HEK293 (cell line): ENCODE results near the gene SIDT2.
A peak's percentile ranks its signal among the peaks of the same experiment; 100 is the strongest.

ENCODE experiments used
- CTCF ChIA-PET: fragments of 350-600 bp; formaldehyde crosslinking; extraction: SDS; loops from one replicate; lab custom pipeline; 2021; ENCODE audit warnings: antibody characterized with exemption; lab: Yijun Ruan, JAX
- POLR2A ChIA-PET: fragments of 300-600 bp; formaldehyde crosslinking; extraction: SDS; loops from one replicate; lab custom pipeline; 2020; ENCODE audit warnings: antibody characterized with exemption, inconsistent platforms; lab: Yijun Ruan, JAX
- H3K27ac ChIP-seq: fragments of 200-500 bp; sonication (Bioruptor generic); 2 replicates; pipeline ENCODE4 v1.5.1; 2014; ENCODE audit warnings: low read depth, low read length, control low read depth, inconsistent platforms; ENCODE audit errors: extremely low read depth
- H3K36me3 ChIP-seq, 2 experiments: fragments of 200-500 bp in 1 of 2; sonication (Bioruptor generic) in 1 of 2; 1 replicate in 1 of 2; 2 replicates in 1 of 2; pipeline ENCODE4 v1.5.1; 2014 to 2017; ENCODE audit warnings: inconsistent platforms in 2 of 2, low read length in 2 of 2; ENCODE audit not compliant: control insufficient read depth in 2 of 2, insufficient read depth in 1 of 2
- H3K4me1 ChIP-seq: fragments of 200-500 bp; sonication (Bioruptor generic); 2 replicates; pipeline ENCODE4 v1.5.1; 2014; ENCODE audit warnings: mild to moderate bottlenecking, low read length, inconsistent platforms; ENCODE audit not compliant: control insufficient read depth, insufficient read depth
- H3K4me3 ChIP-seq: 2 replicates; pipeline ENCODE4 v1.5.1; 2011; ENCODE audit warnings: low read depth, mild to moderate bottlenecking, control low read depth, low read length, moderate library complexity
- H3K9me3 ChIP-seq: fragments of 200-500 bp; sonication (Bioruptor generic); 2 replicates; pipeline ENCODE4 v1.5.1; 2014; ENCODE audit warnings: low read depth, low read length, inconsistent platforms; ENCODE audit not compliant: control insufficient read depth, insufficient read depth
- AEBP2 ChIP-seq: fragments of 450-650 bp; formaldehyde crosslinking; IDR thresholded peaks from 2 replicates; pipeline ENCODE4 v1.5.1; 2016; ENCODE audit warnings: missing biosample characterization, missing genetic modification characterization, borderline replicate concordance
- BCL6B ChIP-seq: fragments of 450-650 bp; formaldehyde crosslinking; IDR thresholded peaks from 2 replicates; pipeline ENCODE4 v1.5.1; 2017; ENCODE audit warnings: missing biosample characterization, missing genetic modification characterization
- EGR2 ChIP-seq: fragments of 450-650 bp; formaldehyde crosslinking; IDR thresholded peaks from 2 replicates; pipeline ENCODE4 v1.5.1; 2016; ENCODE audit warnings: low read depth, missing biosample characterization, missing genetic modification characterization
- GLIS1 ChIP-seq: fragments of 450-650 bp; formaldehyde crosslinking; IDR thresholded peaks from 2 replicates; pipeline ENCODE4 v1.5.1; 2016; ENCODE audit warnings: missing biosample characterization, missing genetic modification characterization
- KLF16 ChIP-seq: fragments of 450-650 bp; formaldehyde crosslinking; IDR thresholded peaks from 2 replicates; pipeline ENCODE4 v1.5.1; 2017; ENCODE audit warnings: missing biosample characterization, missing genetic modification characterization
- PRDM1 ChIP-seq: fragments of 450-650 bp; formaldehyde crosslinking; IDR thresholded peaks from 2 replicates; pipeline ENCODE4; 2016; ENCODE audit warnings: missing biosample characterization, missing genetic modification characterization
- SP2 ChIP-seq: fragments of 450-650 bp; formaldehyde crosslinking; IDR thresholded peaks from 2 replicates; pipeline ENCODE4 v1.5.1; 2016; ENCODE audit warnings: missing biosample characterization, missing genetic modification characterization
- SP3 ChIP-seq: fragments of 450-650 bp; formaldehyde crosslinking; IDR thresholded peaks from 2 replicates; pipeline ENCODE4 v1.5.1; 2016; ENCODE audit warnings: missing biosample characterization, missing genetic modification characterization
- WT1 ChIP-seq: fragments of 450-650 bp; formaldehyde crosslinking; IDR thresholded peaks from 2 replicates; pipeline ENCODE4 v1.5.1; 2016; ENCODE audit warnings: missing biosample characterization, missing genetic modification characterization
- ZBTB17 ChIP-seq: fragments of 450-650 bp; formaldehyde crosslinking; IDR thresholded peaks from 2 replicates; pipeline ENCODE4 v1.5.1; 2016; ENCODE audit warnings: missing biosample characterization, missing genetic modification characterization
- ZFHX2 ChIP-seq: fragments of 450-650 bp; formaldehyde crosslinking; conservative IDR thresholded peaks from 2 replicates; pipeline ENCODE4 v1.5.1; 2016; ENCODE audit warnings: missing biosample characterization, missing genetic modification characterization
- ZNF10 ChIP-seq: fragments of 450-650 bp; formaldehyde crosslinking; IDR thresholded peaks from 2 replicates; pipeline ENCODE4 v1.5.1; 2017; ENCODE audit warnings: missing biosample characterization, missing genetic modification characterization
- ZNF335 ChIP-seq: fragments of 450-650 bp; formaldehyde crosslinking; conservative IDR thresholded peaks from 2 replicates; pipeline ENCODE4 v1.5.1; 2016; ENCODE audit warnings: missing biosample characterization, missing genetic modification characterization
- ZNF366 ChIP-seq: fragments of 450-650 bp; formaldehyde crosslinking; conservative IDR thresholded peaks from 2 replicates; pipeline ENCODE4 v1.5.1; 2016; ENCODE audit warnings: missing biosample characterization, missing genetic modification characterization
- ZNF416 ChIP-seq: fragments of 450-650 bp; formaldehyde crosslinking; IDR thresholded peaks from 2 replicates; pipeline ENCODE4 v1.5.1; 2016; ENCODE audit warnings: missing biosample characterization, missing genetic modification characterization
- ZNF473 ChIP-seq: fragments of 450-650 bp; formaldehyde crosslinking; IDR thresholded peaks from 2 replicates; pipeline ENCODE4 v1.5.1; 2017; ENCODE audit warnings: missing biosample characterization, missing genetic modification characterization
- ZNF768 ChIP-seq: fragments of 450-650 bp; formaldehyde crosslinking; IDR thresholded peaks from 2 replicates; pipeline ENCODE4 v1.5.1; 2018; ENCODE audit warnings: missing biosample characterization, mild to moderate bottlenecking, missing genetic modification characterization
- TF ChIP-seq, protein P1 (sequence below): fragments of 450-650 bp; formaldehyde crosslinking; IDR thresholded peaks from 2 replicates; pipeline ENCODE4 v1.5.1; 2016; ENCODE audit warnings: missing biosample characterization, missing genetic modification characterization

SIDT2 gene

DNA sequence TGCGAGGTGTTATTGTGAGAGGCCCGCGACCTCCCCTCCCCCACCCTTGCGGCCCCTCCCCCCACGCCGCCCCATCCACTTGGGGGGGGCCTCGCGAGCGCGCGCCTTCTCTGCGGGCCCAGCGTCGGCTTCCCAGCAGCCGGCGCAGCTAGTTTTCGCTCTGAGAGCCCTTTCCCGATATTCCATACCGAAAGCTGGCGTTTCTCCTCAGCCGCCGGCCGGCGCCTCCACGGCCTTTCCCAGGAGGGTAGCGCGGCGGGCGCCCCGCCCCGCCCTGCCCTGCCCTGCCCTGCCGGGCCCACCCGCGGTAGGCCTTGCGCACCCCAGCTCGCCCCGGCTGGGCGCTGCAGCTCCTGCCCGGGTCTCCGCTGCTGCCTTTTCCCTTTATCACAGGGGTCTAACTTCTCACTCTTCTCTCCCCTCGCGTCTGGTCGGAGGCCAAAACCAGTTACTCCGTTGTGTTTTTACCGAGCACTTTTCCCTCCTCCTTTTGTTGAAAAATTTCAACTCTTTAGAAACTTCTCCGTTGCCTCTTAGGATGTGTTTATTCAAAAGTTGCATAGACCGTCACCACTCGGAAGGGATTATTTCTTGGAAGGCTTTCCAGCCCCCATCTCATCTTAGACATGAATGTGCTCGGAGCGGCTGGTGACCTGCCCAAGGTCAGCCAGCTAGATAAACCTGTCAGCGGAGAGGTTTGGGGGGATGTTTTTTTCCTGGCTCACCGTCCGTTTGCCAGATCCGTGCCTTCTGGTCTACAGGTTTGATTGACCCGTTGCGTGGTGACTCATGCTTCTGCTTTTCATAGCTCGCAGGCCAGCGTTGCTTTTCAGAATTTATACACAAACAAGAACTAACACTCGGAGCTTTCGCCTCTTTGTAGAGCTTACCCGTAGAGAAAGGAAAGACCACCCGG is 33.8 kb upstream of the SIDT2 start (continued):
- TF ChIP-seq BCL6B (tag by site-specific recombination) (no peak), ZNF335 (tag by site-specific recombination) (0 out of 2 replicates have a peak, but pooled peaks have one; percentile 6), ZNF416 (no peak), AEBP2 (tag by site-specific recombination) (no peak), ZBTB17 (tag by site-specific recombination) (no peak), ZNF366 (tag by site-specific recombination) (0 out of 2 replicates have a peak, but pooled peaks have one; percentile 12)

GRCh38 chr11:117145393-117145761 is 33.2 kb upstream of the SIDT2 start:
- H3K4me3 ChIP-seq = peak overlapping the region; percentile 94
- POLR2A ChIA-PET = interaction anchor here (0.7 to 2.8 kb wide), 7 partner anchors 18 to 1791 kb away, joined by 3 to 28 read pairs (median 5); partner anchors contain the start of genes PCSK7, SIDT2 and SIK3
- CTCF ChIA-PET = interaction anchor here (0.7 to 1.9 kb wide), 11 partner anchors 25 to 454 kb away, joined by 3 to 12 read pairs (median 4); partner anchors contain the start of genes APOA5, PCSK7 and SIDT2
- H3K36me3 ChIP-seq = peaks cover 0 to 42% of the 10 kb centered on the region in 2 experiments; a peak in 2 of 3 replicates
- no peaks in the 10 kb centered on the region for H3K4me1 ChIP-seq
- no peaks in the 10 kb centered on the region for H3K9me3 ChIP-seq
- peak overlapping the region; percentile 82 for H3K27ac ChIP-seq
- TF ChIP-seq EGR2 (tag by site-specific recombination) (peak; percentile 54; the same call in 1 of the 2 replicates), ZNF10 (tag by site-specific recombination) (no peak), GLIS1 (tag by site-specific recombination) (peak; percentile 62), PRDM1 (peak; percentile 90), BCL6B (tag by site-specific recombination) (no peak), ZNF473 (tag by site-specific recombination) (no peak), ZFHX2 (tag by site-specific recombination) (peak; percentile 61), SP2 (tag by site-specific recombination) (peak; percentile 67), KLF16 (tag by site-specific recombination) (no peak), SP3 (peak; percentile 23; the same call in 1 of the 2 replicates), ZNF768 (tag by site-specific recombination) (no peak), WT1 (tag by site-specific recombination) (0 out of 2 replicates have a peak, but pooled peaks have one; percentile 27)
- TF ChIP-seq, protein P1, sequence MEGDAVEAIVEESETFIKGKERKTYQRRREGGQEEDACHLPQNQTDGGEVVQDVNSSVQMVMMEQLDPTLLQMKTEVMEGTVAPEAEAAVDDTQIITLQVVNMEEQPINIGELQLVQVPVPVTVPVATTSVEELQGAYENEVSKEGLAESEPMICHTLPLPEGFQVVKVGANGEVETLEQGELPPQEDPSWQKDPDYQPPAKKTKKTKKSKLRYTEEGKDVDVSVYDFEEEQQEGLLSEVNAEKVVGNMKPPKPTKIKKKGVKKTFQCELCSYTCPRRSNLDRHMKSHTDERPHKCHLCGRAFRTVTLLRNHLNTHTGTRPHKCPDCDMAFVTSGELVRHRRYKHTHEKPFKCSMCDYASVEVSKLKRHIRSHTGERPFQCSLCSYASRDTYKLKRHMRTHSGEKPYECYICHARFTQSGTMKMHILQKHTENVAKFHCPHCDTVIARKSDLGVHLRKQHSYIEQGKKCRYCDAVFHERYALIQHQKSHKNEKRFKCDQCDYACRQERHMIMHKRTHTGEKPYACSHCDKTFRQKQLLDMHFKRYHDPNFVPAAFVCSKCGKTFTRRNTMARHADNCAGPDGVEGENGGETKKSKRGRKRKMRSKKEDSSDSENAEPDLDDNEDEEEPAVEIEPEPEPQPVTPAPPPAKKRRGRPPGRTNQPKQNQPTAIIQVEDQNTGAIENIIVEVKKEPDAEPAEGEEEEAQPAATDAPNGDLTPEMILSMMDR (tag by site-specific recombination) = peak; percentile 59; the same call in 1 of the 2 replicates
- TF ChIP-seq, all 188 proteins: peak for 8
